ENCODE measurements around the gene CIAO2A.

The CIAO2A gene

DNA sequence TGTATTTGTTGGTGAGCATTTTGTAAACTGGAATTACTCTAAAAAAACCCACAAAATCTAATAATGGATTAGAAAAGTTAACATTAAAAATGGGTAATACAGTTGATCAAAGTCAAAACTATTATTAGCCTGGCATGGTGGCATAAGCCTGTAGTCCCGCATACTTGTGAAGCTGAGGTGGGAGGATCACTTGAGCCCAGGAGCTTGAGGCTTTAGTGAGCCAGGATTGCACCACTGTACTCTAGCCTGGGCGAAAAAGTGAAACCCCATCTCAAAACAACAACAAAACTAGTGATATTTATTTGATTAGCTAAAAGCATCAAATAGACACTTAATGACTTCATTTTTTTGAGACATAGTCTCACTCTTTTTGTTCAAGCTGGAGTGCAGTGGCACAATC, 5.7 kb upstream of the CIAO2A start:
- H3K9me2 ChIP-seq (replicated peaks; ENCODE audit: insufficient read depth, low read length): no peaks in the 10 kb centered on the region
- no peak overlapping the region for H3K4me2 ChIP-seq (ENCODE audit: low read depth, low read length)
- H3K4me3 ChIP-seq (ENCODE audit: low read length): no peak overlapping the region
- no peaks in the 10 kb centered on the region for H3K27me3 ChIP-seq (replicated peaks; ENCODE audit: insufficient read depth, low read length)
- no peak overlapping the region for H3K27ac ChIP-seq (ENCODE audit: low read length)
- DNase-seq: no peak
- H3K4me1 ChIP-seq (ENCODE audit: low read length): peaks cover 24% of the 10 kb centered on the region
- no peak overlapping the region for H3K9ac ChIP-seq (ENCODE audit: low read length)
- H3K36me3 ChIP-seq (replicated peaks; ENCODE audit: insufficient read depth, low read length): no peaks in the 10 kb centered on the region
- TF ChIP-seq, protein P1, sequence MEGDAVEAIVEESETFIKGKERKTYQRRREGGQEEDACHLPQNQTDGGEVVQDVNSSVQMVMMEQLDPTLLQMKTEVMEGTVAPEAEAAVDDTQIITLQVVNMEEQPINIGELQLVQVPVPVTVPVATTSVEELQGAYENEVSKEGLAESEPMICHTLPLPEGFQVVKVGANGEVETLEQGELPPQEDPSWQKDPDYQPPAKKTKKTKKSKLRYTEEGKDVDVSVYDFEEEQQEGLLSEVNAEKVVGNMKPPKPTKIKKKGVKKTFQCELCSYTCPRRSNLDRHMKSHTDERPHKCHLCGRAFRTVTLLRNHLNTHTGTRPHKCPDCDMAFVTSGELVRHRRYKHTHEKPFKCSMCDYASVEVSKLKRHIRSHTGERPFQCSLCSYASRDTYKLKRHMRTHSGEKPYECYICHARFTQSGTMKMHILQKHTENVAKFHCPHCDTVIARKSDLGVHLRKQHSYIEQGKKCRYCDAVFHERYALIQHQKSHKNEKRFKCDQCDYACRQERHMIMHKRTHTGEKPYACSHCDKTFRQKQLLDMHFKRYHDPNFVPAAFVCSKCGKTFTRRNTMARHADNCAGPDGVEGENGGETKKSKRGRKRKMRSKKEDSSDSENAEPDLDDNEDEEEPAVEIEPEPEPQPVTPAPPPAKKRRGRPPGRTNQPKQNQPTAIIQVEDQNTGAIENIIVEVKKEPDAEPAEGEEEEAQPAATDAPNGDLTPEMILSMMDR (IDR thresholded peaks at IDR 0.05; ENCODE audit: low read length): no peak
- TF ChIP-seq EZH2 (optimal IDR thresholded peaks at IDR 0.05; ENCODE audit: low read depth, low read length): no peak
- TF ChIP-seq EZH2phosphoT487 (IDR thresholded peaks at IDR 0.05; ENCODE audit: low read length): no peak
- peaks cover 27% of the 10 kb centered on the region for H4K20me1 ChIP-seq (ENCODE audit: insufficient read depth, low read length)
- H2AFZ ChIP-seq (ENCODE audit: low read length): no peak overlapping the region
- no peaks in the 10 kb centered on the region for H3K9me3 ChIP-seq (replicated peaks; ENCODE audit: insufficient read depth, low read length)
- H3K79me2 ChIP-seq (ENCODE audit: low read length): peaks cover 97% of the 10 kb centered on the region
- H3F3A ChIP-seq (ENCODE audit: insufficient read depth, low read length): peaks cover 15% of the 10 kb centered on the region

DNA sequence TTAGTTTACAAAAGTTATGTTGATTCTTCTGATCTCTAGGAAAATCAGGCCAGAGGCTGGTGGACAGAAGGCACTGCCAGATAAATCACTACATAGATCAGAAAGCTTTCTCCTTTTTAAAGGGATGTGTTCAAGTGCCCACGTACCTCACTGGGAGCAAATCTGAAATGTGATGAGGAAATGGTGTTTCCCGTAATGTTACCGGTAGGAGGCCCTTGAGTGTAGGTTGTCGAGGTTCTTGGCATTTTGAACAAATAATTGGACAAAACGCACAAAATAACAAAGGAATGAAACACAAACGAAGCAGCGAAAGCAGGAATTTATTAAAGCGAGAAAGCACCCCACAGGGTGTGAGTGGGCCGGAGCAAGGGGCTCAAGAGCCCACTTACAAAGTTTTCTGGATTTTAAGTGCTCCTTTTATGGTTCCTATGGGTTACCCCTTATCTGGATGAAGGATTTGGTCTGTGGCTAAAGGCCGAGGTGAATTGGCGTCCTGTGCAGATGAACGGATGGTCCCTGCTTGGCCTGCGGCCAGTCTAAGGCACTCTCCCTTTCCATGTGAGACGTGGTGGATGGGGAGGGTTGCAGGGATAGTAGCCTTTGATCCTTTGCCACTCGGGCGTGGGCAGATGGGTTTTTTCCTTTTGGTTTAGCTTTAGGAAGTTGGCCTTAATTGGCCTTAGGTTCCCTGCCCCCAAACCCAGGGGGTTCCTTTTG, 3.2 kb upstream of the CIAO2A start:
- H3F3A ChIP-seq (ENCODE audit: insufficient read depth, low read length): peaks cover 36% of the 10 kb centered on the region
- peaks cover 31% of the 10 kb centered on the region for H3K4me1 ChIP-seq (ENCODE audit: low read length)
- peak overlapping the region; percentile 83 for H3K9ac ChIP-seq (ENCODE audit: low read length)
- no peaks in the 10 kb centered on the region for H3K36me3 ChIP-seq (replicated peaks; ENCODE audit: insufficient read depth, low read length)
- H2AFZ ChIP-seq (ENCODE audit: low read length): peak overlapping the region; percentile 82; the same call in 1 of the 2 replicates
- H3K79me2 ChIP-seq (ENCODE audit: low read length): peaks cover 90% of the 10 kb centered on the region
- H4K20me1 ChIP-seq (ENCODE audit: insufficient read depth, low read length): peaks cover 22% of the 10 kb centered on the region
- peak; percentile 17 for DNase-seq
- no peak overlapping the region; the same call in 1 of the 2 replicates for H3K27ac ChIP-seq (ENCODE audit: low read length)
- H3K9me3 ChIP-seq (replicated peaks; ENCODE audit: insufficient read depth, low read length): no peaks in the 10 kb centered on the region
- peak overlapping the region; percentile 92 for H3K4me3 ChIP-seq (ENCODE audit: low read length)
- peak overlapping the region; percentile 87 for H3K4me2 ChIP-seq (ENCODE audit: low read depth, low read length)
- TF ChIP-seq, protein P1 (IDR thresholded peaks at IDR 0.05; ENCODE audit: low read length): peak; percentile 23
- no peak for TF ChIP-seq EZH2phosphoT487 (IDR thresholded peaks at IDR 0.05; ENCODE audit: low read length)
- H3K9me2 ChIP-seq (replicated peaks; ENCODE audit: insufficient read depth, low read length): no peaks in the 10 kb centered on the region
- no peaks in the 10 kb centered on the region for H3K27me3 ChIP-seq (replicated peaks; ENCODE audit: insufficient read depth, low read length)

DNA sequence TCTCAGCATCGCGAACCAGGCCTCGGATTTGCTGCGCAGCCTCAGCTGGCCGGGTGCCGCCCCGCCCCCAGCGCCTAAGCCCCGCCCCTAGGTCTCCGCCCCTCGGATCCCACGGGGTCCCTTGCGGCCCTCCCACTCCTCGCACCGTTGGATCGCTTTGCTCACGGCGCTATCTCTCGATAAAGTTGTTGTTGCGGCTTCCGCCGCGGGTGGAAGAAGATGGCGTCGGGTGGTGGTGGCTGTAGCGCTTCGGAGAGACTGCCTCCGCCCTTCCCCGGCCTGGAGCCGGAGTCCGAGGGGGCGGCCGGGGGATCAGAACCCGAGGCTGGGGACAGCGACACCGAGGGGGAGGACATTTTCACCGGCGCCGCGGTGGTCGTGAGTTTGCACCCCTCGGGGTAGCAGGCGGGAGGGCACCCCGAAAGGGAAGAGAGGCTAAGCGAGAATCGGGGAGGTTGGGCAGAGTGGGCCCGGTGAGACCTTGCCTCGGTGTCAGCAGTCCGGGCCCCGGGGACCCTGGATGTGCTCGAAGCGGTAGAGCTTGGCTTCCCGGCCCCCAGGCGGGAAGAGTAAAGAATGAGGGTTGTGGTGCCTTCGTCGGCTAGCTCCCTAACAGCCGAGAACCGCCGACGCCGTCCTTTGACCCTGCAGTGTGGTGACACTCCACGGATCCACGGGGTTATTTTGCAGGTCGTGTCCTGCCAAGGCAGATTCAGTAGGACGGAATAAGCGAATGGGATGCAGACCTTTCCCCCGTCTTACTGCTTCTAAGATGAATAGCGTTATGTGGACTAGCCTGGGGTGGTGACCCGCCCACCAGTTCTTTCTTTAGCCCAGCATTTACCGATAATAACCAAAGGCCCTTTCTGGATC, 2.4 kb upstream of the CIAO2A start, which contains the start of gene SNX1:
TSS of gene SNX1 (plus strand) at position 188 of the 873 bp plus-strand sequence. CDS start at position 220, 32 bp downstream.
- TF ChIP-seq, protein P1 (IDR thresholded peaks at IDR 0.05; ENCODE audit: low read length): no peak
- no peak for TF ChIP-seq EZH2 (optimal IDR thresholded peaks at IDR 0.05; ENCODE audit: low read depth, low read length)
- TF ChIP-seq EZH2phosphoT487 (IDR thresholded peaks at IDR 0.05; ENCODE audit: low read length): no peak
- H3K4me3 ChIP-seq (ENCODE audit: low read length): peak within 1 kb of the TSS; percentile 92
- peak within 1 kb of the TSS; percentile 87 for H3K4me2 ChIP-seq (ENCODE audit: low read depth, low read length)
- H3K9ac ChIP-seq (ENCODE audit: low read length): peak within 1 kb of the TSS; percentile 83
- H2AFZ ChIP-seq (ENCODE audit: low read length): peak within 1 kb of the TSS; percentile 83
- H3K4me1 ChIP-seq (ENCODE audit: low read length): peaks cover 32% of the 10 kb centered on the region
- peaks cover 14% of the 10 kb centered on the region for H4K20me1 ChIP-seq (ENCODE audit: insufficient read depth, low read length)
- H3F3A ChIP-seq (ENCODE audit: insufficient read depth, low read length): peaks cover 37% of the 10 kb centered on the region
- peak within 1 kb of the TSS; percentile 39; the same call in 1 of the 2 replicates for H3K27ac ChIP-seq (ENCODE audit: low read length)
- H3K9me3 ChIP-seq (replicated peaks; ENCODE audit: insufficient read depth, low read length): no peaks in the 10 kb centered on the region
- H3K9me2 ChIP-seq (replicated peaks; ENCODE audit: insufficient read depth, low read length): no peaks in the 10 kb centered on the region
- H3K79me2 ChIP-seq (ENCODE audit: low read length): peaks cover 90% of the 10 kb centered on the region
- peak; percentile 96 for DNase-seq
- H3K36me3 ChIP-seq (replicated peaks; ENCODE audit: insufficient read depth, low read length): no peaks in the 10 kb centered on the region
- H3K27me3 ChIP-seq (replicated peaks; ENCODE audit: insufficient read depth, low read length): no peaks in the 10 kb centered on the region

Data from MM.1S (cell line).